Liver (tissue), 9 donors: Measurements from ENCODE around the gene LMOD1. TPM values are rescaled to one million over a fixed set of nuclear protein-coding genes. Genes with fewer than 3 reads are reported as not detected.

Experiments used
- DNase-seq: peaks from one replicate; pipeline ENCODE4 v3.0.0-alpha.2; 2017; ENCODE audit warnings: low spot score
- H3K27ac ChIP-seq, 2 donors: one replicate each; pipeline ENCODE4 v1.7.0; 2013; ENCODE audit warnings: inconsistent platforms in 2 of 2, low read length in 2 of 2, control low read depth in 1 of 2, low read depth in 1 of 2, mild to moderate bottlenecking in 1 of 2
- H3K27me3 ChIP-seq, 4 donors: one replicate each; pipeline versions ENCODE4 v1.6.1 to v1.7.0; 2013; ENCODE audit warnings: low read length in 3 of 4, inconsistent platforms in 1 of 4, mild to moderate bottlenecking in 1 of 4, moderate library complexity in 1 of 4; ENCODE audit not compliant: control insufficient read depth in 4 of 4, insufficient read depth in 4 of 4
- H3K36me3 ChIP-seq, 4 donors: one replicate each; pipeline versions ENCODE4 v1.6.1 to v1.7.0; 2013; ENCODE audit warnings: low read length in 3 of 4, mild to moderate bottlenecking in 3 of 4, low read depth in 1 of 4, moderate library complexity in 1 of 4; ENCODE audit not compliant: control insufficient read depth in 4 of 4, insufficient read depth in 3 of 4
- H3K4me1 ChIP-seq, 4 donors: one replicate each; pipeline versions ENCODE4 v1.6.1 to v1.7.0; 2013; ENCODE audit warnings: low read length in 3 of 4, mild to moderate bottlenecking in 3 of 4, moderate library complexity in 1 of 4; ENCODE audit not compliant: control insufficient read depth in 4 of 4, insufficient read depth in 4 of 4
- H3K4me3 ChIP-seq, 3 donors: one replicate each; pipeline versions ENCODE4 v1.6.1 to v1.7.0; 2013; ENCODE audit warnings: low read length in 3 of 3, control low read depth in 1 of 3, low read depth in 1 of 3, mild to moderate bottlenecking in 1 of 3
- H3K9ac ChIP-seq, 2 donors: one replicate each; pipeline ENCODE4 v1.7.0; 2013; ENCODE audit warnings: low read length in 2 of 2, mild to moderate bottlenecking in 2 of 2, moderate library complexity in 2 of 2, control low read depth in 1 of 2, low read depth in 1 of 2
- H3K9me3 ChIP-seq, 4 donors: one replicate each; pipeline versions ENCODE4 v1.6.1 to v1.7.0; 2013; ENCODE audit warnings: low read length in 3 of 4; ENCODE audit not compliant: control insufficient read depth in 4 of 4
- EGR1 ChIP-seq, 2 donors: IDR thresholded peaks; 2 replicates each; pipeline ENCODE4 v1.6.1; 2016 to 2018; ENCODE audit warnings: antibody characterized with exemption in 2 of 2, low read depth in 2 of 2
- FOXA1 ChIP-seq: IDR thresholded peaks from 2 replicates; pipeline ENCODE4 v1.6.1; 2016; ENCODE audit warnings: antibody characterized with exemption
- FOXA2 ChIP-seq: IDR thresholded peaks from 2 replicates; pipeline ENCODE4 v1.6.1; 2016; ENCODE audit warnings: antibody characterized with exemption
- GABPA ChIP-seq, 2 donors: IDR thresholded peaks in 1 of 2; conservative IDR thresholded peaks in 1 of 2; 2 replicates each; pipeline ENCODE4 v1.6.1; 2016; ENCODE audit warnings: antibody characterized with exemption in 2 of 2, mild to moderate bottlenecking in 1 of 2, moderate library complexity in 1 of 2
- HNF4A ChIP-seq, 2 donors: conservative IDR thresholded peaks; 2 replicates each; pipeline ENCODE4 v1.6.1; 2016; ENCODE audit warnings: antibody characterized with exemption in 2 of 2, mild to moderate bottlenecking in 2 of 2
- JUND ChIP-seq, 2 donors: IDR thresholded peaks; 2 replicates each; pipeline ENCODE4 v1.6.1; 2016; ENCODE audit warnings: antibody characterized with exemption in 2 of 2
- NR2F2 ChIP-seq: IDR thresholded peaks from 2 replicates; pipeline ENCODE4 v1.6.1; 2016; ENCODE audit warnings: antibody characterized with exemption
- RAD21 ChIP-seq, 2 donors: IDR thresholded peaks; 2 replicates each; pipeline ENCODE4 v1.6.1; 2016; ENCODE audit warnings: antibody characterized with exemption in 2 of 2, mild to moderate bottlenecking in 2 of 2
- REST ChIP-seq: IDR thresholded peaks from 2 replicates; pipeline ENCODE4 v1.6.1; 2016; ENCODE audit warnings: antibody characterized with exemption, mild to moderate bottlenecking
- RXRA ChIP-seq, 2 donors: IDR thresholded peaks; 2 replicates each; pipeline ENCODE4 v1.6.1; 2017 to 2018; ENCODE audit warnings: antibody characterized with exemption in 2 of 2, mild to moderate bottlenecking in 1 of 2
- SP1 ChIP-seq: IDR thresholded peaks from 2 replicates; pipeline ENCODE4 v1.6.1; 2018; ENCODE audit warnings: antibody characterized with exemption, mild to moderate bottlenecking
- TAF1 ChIP-seq: conservative IDR thresholded peaks from 2 replicates; pipeline ENCODE4 v1.6.1; 2016; ENCODE audit warnings: antibody characterized with exemption, mild to moderate bottlenecking
- WGBS: extraction: QIAGEN DNeasy Blood & Tissue Kit; methylation state at CpG from one replicate; pipeline ENCODE4 v1.1.7; 2013; 5-methylcytosine and 5-hydroxymethylcytosine counted together
- polyA plus RNA-seq, 2 donors: library from polyadenylated mRNA; stranded (reverse) in 1 of 2; unstranded in 1 of 2; fragments of 200-250 nt in 1 of 2; fragments of >200 nt in 1 of 2; fragmentation: Nextera tagmentation in 1 of 2; extraction: Ambion mirVana in 1 of 2; gene quantifications; one replicate each; pipeline versions ENCODE4 v1.2.1 to v1.2.3, GENCODE V29; 2013 to 2015
- total RNA-seq, 2 donors: library from RNA; depleted of rRNA; stranded (reverse); fragments of >200 nt; gene quantifications; one replicate each; pipeline ENCODE4 v1.2.3, GENCODE V29; 2014
- TF ChIP-seq, protein P1 (sequence below): IDR thresholded peaks from 2 replicates; pipeline ENCODE4 v1.6.1; 2016; ENCODE audit warnings: antibody characterized with exemption
- TF ChIP-seq, protein P2 (sequence below): IDR thresholded peaks from 2 replicates; pipeline ENCODE4 v1.6.1; 2016; ENCODE audit warnings: antibody characterized with exemption
- TF ChIP-seq, protein P3 (sequence below): fragments of 150-350 bp; IDR thresholded peaks from 2 replicates; pipeline ENCODE4 v1.5.1; 2017; ENCODE audit warnings: improper control_type of control experiment, low read depth, low read length; ENCODE audit not compliant: missing input control
- donor health status: healthy.
- donor health status: healthy.
- donor health status: healthy.
- donor health status: healthy.
- donor health status: healthy.

Gene LMOD1
- total and polyA plus RNA-seq, 4 donors: 0.14 to 4.4 (median 2.2) TPM

DNA sequence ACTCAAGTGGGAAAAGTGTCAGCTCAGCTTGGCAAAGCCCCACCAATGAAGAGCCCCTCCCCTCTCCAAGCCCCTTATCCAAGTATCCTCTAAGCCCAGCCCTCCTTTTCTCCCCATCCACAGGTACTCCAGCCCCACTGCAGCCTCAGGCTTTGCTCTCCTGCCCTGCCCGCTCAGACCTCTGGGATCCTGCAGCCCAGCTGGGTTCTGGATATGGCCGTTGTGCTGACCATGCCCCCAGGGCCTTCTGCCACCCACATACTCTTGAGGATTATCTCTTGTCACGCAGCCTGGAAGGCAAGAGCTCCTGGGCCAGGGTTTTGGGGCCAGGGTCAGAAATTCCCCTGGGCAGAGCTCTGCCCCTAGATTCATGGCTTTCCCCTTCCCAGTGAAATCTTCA, 52.9 kb downstream of the LMOD1 start:
- no peaks in the 10 kb centered on the region for H3K36me3 ChIP-seq
- no peak overlapping the region for H3K27ac ChIP-seq
- WGBS: 63% methylated on average over 3 of the region's 3 CpGs
- TF ChIP-seq RAD21 (IDR thresholded peaks at IDR 0.05): no peak
- TF ChIP-seq RXRA (IDR thresholded peaks at IDR 0.05): no peak
- no peak for TF ChIP-seq NR2F2
- no peak for TF ChIP-seq TAF1
- TF ChIP-seq REST: no peak
- TF ChIP-seq GABPA (IDR thresholded peaks at IDR 0.05 in 1 of 2, conservative IDR thresholded peaks at IDR 0.05 in 1 of 2): no peak
- TF ChIP-seq HNF4A (conservative IDR thresholded peaks at IDR 0.05): no peak
- no peak for TF ChIP-seq FOXA1
- TF ChIP-seq SP1: no peak
- no peak for TF ChIP-seq JUND (IDR thresholded peaks at IDR 0.05)
- TF ChIP-seq FOXA2: no peak
- no peak for TF ChIP-seq EGR1 (IDR thresholded peaks at IDR 0.05; ENCODE audit: low read depth in 2 of 2)
- TF ChIP-seq, protein P1, sequence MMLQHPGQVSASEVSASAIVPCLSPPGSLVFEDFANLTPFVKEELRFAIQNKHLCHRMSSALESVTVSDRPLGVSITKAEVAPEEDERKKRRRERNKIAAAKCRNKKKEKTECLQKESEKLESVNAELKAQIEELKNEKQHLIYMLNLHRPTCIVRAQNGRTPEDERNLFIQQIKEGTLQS: no peak
- no peaks in the 10 kb centered on the region for H3K27me3 ChIP-seq
- peaks cover 5 to 12% (median 8%) of the 10 kb centered on the region in 4 donors for H3K4me1 ChIP-seq
- no peaks in the 10 kb centered on the region for H3K9me3 ChIP-seq
- no peak for DNase-seq
- no peak overlapping the region for H3K9ac ChIP-seq
- H3K4me3 ChIP-seq: no peak overlapping the region

DNA sequence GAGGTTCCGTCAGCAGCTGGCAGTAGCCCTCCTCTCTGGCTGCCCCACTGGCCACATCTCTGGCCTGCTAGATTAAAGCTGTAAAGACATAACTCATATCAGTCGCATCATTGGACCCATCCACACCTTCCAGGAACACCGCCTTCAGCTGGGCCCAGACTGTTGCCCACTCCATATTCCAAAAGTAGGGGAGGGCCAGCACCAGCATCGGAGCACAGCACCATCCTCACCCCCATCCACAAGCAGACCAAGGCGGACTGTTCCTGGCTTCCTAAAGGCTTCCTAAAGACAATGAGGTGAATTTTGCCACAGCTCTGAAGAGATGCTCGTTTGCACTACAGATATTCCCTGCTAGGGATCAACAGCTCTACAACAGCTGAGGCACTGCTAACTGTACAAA, 54.1 kb downstream of the LMOD1 start:
- H3K9ac ChIP-seq: no peak overlapping the region
- peaks cover 8 to 14% (median 10%) of the 10 kb centered on the region in 4 donors for H3K4me1 ChIP-seq
- TF ChIP-seq RAD21 (IDR thresholded peaks at IDR 0.05): no peak
- TF ChIP-seq, protein P2, sequence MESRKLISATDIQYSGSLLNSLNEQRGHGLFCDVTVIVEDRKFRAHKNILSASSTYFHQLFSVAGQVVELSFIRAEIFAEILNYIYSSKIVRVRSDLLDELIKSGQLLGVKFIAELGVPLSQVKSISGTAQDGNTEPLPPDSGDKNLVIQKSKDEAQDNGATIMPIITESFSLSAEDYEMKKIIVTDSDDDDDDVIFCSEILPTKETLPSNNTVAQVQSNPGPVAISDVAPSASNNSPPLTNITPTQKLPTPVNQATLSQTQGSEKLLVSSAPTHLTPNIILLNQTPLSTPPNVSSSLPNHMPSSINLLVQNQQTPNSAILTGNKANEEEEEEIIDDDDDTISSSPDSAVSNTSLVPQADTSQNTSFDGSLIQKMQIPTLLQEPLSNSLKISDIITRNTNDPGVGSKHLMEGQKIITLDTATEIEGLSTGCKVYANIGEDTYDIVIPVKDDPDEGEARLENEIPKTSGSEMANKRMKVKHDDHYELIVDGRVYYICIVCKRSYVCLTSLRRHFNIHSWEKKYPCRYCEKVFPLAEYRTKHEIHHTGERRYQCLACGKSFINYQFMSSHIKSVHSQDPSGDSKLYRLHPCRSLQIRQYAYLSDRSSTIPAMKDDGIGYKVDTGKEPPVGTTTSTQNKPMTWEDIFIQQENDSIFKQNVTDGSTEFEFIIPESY: no peak
- TF ChIP-seq GABPA (IDR thresholded peaks at IDR 0.05 in 1 of 2, conservative IDR thresholded peaks at IDR 0.05 in 1 of 2): no peak
- TF ChIP-seq, protein P3, sequence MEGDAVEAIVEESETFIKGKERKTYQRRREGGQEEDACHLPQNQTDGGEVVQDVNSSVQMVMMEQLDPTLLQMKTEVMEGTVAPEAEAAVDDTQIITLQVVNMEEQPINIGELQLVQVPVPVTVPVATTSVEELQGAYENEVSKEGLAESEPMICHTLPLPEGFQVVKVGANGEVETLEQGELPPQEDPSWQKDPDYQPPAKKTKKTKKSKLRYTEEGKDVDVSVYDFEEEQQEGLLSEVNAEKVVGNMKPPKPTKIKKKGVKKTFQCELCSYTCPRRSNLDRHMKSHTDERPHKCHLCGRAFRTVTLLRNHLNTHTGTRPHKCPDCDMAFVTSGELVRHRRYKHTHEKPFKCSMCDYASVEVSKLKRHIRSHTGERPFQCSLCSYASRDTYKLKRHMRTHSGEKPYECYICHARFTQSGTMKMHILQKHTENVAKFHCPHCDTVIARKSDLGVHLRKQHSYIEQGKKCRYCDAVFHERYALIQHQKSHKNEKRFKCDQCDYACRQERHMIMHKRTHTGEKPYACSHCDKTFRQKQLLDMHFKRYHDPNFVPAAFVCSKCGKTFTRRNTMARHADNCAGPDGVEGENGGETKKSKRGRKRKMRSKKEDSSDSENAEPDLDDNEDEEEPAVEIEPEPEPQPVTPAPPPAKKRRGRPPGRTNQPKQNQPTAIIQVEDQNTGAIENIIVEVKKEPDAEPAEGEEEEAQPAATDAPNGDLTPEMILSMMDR: no peak
- no peak overlapping the region for H3K27ac ChIP-seq
- WGBS: 94% methylated on average over 6 of the region's 6 CpGs
- H3K9me3 ChIP-seq: no peaks in the 10 kb centered on the region
- H3K27me3 ChIP-seq: no peaks in the 10 kb centered on the region
- H3K4me3 ChIP-seq: no peak overlapping the region
- no peak for DNase-seq
- H3K36me3 ChIP-seq: no peaks in the 10 kb centered on the region
